GM06990 (cell line): Measurements from ENCODE around the gene ELANE.
"Not testable (repeated sequence)": the region's sequence is repeated elsewhere in the genome, so short reads cannot be mapped to it uniquely, and the experiment has no call there.

ENCODE experiments used
- DNase-seq: peaks from one replicate; pipeline ENCODE4 v3.0.0-alpha.2; 2011; ENCODE audit not compliant: insufficient read length; ENCODE audit errors: extremely low read depth
- H3K27me3 ChIP-seq: replicated peaks from 2 replicates; pipeline ENCODE4 v1.6.0; 2011; ENCODE audit warnings: low read length; ENCODE audit not compliant: control insufficient read depth, insufficient read depth
- H3K36me3 ChIP-seq: 2 replicates; pipeline ENCODE4 v1.5.1; 2011; ENCODE audit warnings: low read length; ENCODE audit not compliant: control insufficient read depth, insufficient read depth
- H3K4me3 ChIP-seq: replicated peaks from 2 replicates; pipeline ENCODE4 v1.5.1; 2011; ENCODE audit warnings: low read depth, mild to moderate bottlenecking, control low read depth, low read length
- TF ChIP-seq, protein P1 (sequence below): IDR thresholded peaks from 2 replicates; pipeline ENCODE4 v1.5.1; 2011; ENCODE audit warnings: low read length, control low read depth, mild to moderate bottlenecking, inconsistent platforms; ENCODE audit not compliant: insufficient read depth, poor library complexity, severe bottlenecking

Gene ELANE

DNA sequence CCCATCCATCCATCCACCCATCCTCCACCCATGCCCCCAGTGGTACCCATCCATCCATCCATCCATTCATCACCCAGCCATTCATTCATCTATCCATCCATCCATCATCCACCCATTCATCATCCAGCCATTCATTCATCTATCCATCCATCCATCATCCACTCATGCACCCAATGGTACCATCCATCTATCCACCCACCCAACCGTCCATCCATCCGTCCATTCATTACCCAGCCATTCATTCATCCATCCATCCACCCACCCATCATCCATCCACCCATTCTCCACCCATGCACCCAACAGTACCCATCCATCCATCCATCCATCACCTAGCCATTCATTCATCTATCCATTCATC is 35.6 kb upstream of the ELANE start:
- Histone ChIP-seq H3K36me3 (peaks cover 3% of the 10 kb centered on the region), H3K27me3 (no peaks in the 10 kb centered on the region), H3K4me3 (no peak overlapping the region)
- TF ChIP-seq, protein P1, sequence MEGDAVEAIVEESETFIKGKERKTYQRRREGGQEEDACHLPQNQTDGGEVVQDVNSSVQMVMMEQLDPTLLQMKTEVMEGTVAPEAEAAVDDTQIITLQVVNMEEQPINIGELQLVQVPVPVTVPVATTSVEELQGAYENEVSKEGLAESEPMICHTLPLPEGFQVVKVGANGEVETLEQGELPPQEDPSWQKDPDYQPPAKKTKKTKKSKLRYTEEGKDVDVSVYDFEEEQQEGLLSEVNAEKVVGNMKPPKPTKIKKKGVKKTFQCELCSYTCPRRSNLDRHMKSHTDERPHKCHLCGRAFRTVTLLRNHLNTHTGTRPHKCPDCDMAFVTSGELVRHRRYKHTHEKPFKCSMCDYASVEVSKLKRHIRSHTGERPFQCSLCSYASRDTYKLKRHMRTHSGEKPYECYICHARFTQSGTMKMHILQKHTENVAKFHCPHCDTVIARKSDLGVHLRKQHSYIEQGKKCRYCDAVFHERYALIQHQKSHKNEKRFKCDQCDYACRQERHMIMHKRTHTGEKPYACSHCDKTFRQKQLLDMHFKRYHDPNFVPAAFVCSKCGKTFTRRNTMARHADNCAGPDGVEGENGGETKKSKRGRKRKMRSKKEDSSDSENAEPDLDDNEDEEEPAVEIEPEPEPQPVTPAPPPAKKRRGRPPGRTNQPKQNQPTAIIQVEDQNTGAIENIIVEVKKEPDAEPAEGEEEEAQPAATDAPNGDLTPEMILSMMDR: no peak
- no peak for DNase-seq

DNA sequence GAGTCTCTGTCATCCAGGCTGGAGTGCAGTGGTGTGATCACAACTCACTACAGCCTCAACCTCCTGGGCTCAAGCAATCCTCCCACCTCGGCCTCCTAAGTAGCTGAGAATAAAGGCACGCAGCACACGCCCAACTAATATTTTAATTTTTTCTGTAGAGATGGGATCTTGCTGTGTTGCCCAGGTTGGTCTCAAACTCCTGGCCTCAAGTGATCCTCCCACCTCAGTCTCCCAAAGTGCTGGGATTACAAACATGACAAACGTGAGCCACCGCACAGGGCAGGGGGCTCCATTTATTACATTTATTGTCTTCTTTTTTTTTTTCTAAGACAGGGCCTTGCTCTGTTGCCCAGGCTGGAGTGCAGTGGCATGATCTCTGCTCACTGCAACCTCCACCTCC is 31.9 kb upstream of the ELANE start:
- not testable (repeated sequence) for H3K27me3 ChIP-seq, H3K4me3 ChIP-seq

DNA sequence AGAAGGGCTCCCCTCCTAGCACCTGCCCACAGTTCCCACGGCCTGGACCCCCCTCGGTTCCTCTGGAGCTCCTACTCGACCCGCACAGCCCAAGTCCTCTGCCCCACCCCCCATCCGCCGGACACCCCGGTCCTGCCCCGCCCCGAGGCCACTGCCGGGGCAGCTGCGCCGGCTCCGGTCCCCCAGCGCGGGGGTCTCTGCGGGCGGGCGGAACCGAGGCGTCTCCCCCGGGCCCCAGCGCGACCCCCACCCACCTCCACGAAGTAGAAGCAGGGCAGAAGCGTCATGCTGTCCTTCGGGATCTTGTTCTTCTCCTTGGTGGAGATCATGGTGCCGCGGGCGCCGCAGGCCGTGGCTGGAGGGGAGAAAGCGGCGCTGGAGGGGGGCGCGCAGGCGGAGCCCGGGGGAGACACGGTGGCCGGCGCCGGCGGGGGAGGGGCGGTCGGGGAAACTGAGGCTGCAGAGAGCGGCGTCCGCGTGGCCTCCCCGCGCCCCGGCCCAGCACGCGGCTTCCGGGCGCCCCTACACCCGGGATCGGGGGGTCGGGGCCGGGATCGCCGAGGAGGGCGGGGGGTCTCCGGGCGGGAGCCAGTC is 30.8 kb upstream of the ELANE start:
- H3K27me3 ChIP-seq: no peaks in the 10 kb centered on the region
- no peaks in the 10 kb centered on the region for H3K36me3 ChIP-seq
- no peak overlapping the region for H3K4me3 ChIP-seq
- no peak for DNase-seq
- TF ChIP-seq, protein P1: no peak

More for the DNA sequence above, 31.9 kb upstream of the ELANE start:
- not testable (repeated sequence) for H3K36me3 ChIP-seq, DNase-seq

DNA sequence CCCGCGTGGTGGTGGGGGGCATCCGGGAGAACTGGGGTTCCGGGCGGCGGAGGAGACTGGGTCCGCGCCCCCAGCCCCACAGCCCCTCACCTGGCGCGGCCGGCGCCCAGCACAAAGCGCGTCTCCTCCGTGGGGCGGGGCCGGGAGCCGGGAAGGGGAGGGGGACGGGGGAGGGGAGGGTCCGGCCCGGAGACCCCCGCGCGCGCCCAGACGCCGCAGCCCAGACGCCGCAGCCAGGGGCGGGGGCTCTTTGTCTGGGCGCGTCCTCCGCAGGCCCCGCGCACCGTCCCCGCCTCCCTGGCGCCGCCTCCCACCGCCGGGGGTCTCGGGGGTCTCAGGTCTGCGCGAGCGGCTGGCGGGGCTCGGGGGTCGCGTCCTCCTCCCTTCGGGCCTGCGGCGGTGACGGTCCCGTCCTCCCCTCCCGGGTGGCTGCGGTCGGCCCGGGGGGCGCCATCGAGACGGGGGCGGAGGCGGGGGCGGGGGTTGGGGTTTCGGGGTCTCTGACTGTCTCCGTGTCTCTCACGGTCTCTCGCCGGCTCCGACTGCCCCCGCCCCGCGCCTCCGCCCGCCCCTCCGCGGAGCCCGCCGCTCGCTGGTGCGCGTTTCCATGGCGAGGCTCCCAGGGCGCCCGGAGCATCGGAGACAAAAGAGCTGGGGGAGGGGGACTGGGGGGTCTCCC is 30.1 kb upstream of the ELANE start, which contains the start of gene PLPPR3:
TSS of gene PLPPR3 (minus strand) at position 131 of the 679 bp plus-strand sequence. CDS start 396 bp downstream, outside the sequence.
- TF ChIP-seq, protein P1: no peak
- no peak for DNase-seq
- Histone ChIP-seq H3K4me3 (no peak within 1 kb of the TSS), H3K27me3 (no peaks in the 10 kb centered on the region), H3K36me3 (no peaks in the 10 kb centered on the region)

DNA sequence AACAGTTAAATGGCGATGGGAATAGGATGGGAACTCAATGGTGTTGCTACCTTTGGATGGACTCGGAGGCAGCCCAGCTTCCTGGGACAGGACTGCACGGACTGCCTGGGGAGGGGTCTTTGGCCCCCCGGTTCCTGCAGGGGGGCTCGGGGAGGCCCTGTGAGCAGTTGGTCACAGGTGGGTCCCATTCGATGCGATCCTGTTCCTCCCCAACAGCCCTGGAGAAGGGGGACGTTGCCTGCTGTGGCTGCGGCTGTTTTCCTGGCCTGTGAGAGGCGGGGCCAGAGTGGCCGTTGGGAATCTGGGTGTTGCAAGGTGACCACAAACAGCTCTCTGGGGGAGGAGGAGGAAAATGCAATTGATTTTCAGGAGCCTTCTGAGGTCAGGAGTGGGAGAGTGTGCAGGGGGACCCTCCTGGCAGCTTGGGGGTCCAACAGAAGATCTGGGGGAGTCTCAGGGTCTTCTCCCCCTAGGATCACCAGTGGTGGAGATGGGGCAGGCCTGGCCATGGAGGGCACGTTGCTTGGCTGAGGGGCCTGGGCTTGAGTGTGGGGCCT is 28.5 kb upstream of the ELANE start:
- DNase-seq: no peak
- H3K4me3 ChIP-seq: no peak overlapping the region

DNA sequence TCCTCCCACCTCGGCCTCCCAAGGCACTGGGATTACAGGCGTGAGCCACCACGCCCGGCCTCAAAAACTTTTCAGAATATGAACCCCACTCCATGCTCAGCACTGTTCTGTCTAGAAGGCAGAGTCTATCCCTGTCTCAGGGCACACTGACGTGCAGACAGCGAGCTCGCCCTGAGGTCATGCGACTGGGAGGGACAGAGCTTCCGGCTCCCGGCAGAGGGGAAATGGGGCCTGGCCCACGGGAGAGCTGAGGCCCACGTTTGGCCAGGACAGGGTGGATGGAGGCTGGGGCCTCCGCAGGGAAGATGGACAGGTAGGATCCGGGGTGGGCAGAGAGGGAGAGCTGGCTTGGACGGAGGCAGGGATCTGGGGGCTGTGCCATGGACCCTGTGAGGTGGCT is 27.2 kb upstream of the ELANE start:
- H3K27me3 ChIP-seq: no peaks in the 10 kb centered on the region
- no peak for DNase-seq
- H3K36me3 ChIP-seq: no peaks in the 10 kb centered on the region
- TF ChIP-seq, protein P1: no peak
- H3K4me3 ChIP-seq: no peak overlapping the region

More for the DNA sequence above, 28.5 kb upstream of the ELANE start:
- TF ChIP-seq, protein P1: no peak
- H3K27me3 ChIP-seq: no peaks in the 10 kb centered on the region
- no peaks in the 10 kb centered on the region for H3K36me3 ChIP-seq
